SK-N-SH (cell line): Measurements from ENCODE around the gene RASL10B. TPM values are rescaled to one million over a fixed set of nuclear protein-coding genes. Genes with fewer than 3 reads are reported as not detected.

Experiments used
- CTCF ChIA-PET: fragments of 300-600, 350-600 bp; formaldehyde crosslinking; extraction: SDS; loops from one replicate; lab custom pipeline; 2021; lab: Yijun Ruan, JAX
- POLR2A ChIA-PET: fragments of 350-600 bp; sonication (Branson Sonifier 250); formaldehyde crosslinking; extraction: SDS; loops from one replicate; lab custom pipeline; 2020; ENCODE audit warnings: antibody characterized with exemption, inconsistent platforms; lab: Yijun Ruan, JAX
- DNase-seq: peaks from one replicate; pipeline ENCODE4 v3.0.0; 2012
- H2AFZ ChIP-seq: fragments of 200-600 bp; sonication (generic); 2 replicates; pipeline ENCODE4 v1.8.1; 2016; ENCODE audit warnings: antibody characterized with exemption, mild to moderate bottlenecking, low read depth
- H3F3A ChIP-seq: fragments of 200-600 bp; sonication (generic); replicated peaks from 2 replicates; pipeline ENCODE3; 2016; ENCODE audit warnings: antibody characterized with exemption, mild to moderate bottlenecking; ENCODE audit not compliant: insufficient read depth
- H3K27ac ChIP-seq, 2 experiments: fragments of 200-500 bp in 1 of 2; fragments of 200-600 bp in 1 of 2; sonication (Bioruptor generic) in 1 of 2; sonication (generic), shearing (Covaris generic) in 1 of 2; 2 replicates each; pipeline versions ENCODE4 v1.5.1 to v1.6.1; 2014 to 2016; ENCODE audit warnings: low read depth in 2 of 2, inconsistent platforms in 1 of 2, low read length in 1 of 2, mild to moderate bottlenecking in 1 of 2, mixed read lengths in 1 of 2
- H3K27me3 ChIP-seq: fragments of 200-600 bp; sonication (generic), shearing (Covaris generic); 2 replicates; pipeline ENCODE4 v1.6.1; 2016; ENCODE audit warnings: mixed run types; ENCODE audit not compliant: insufficient read depth
- H3K36me3 ChIP-seq, 2 experiments: fragments of 200-500 bp in 1 of 2; fragments of 200-600 bp in 1 of 2; sonication (Bioruptor generic) in 1 of 2; sonication (generic) in 1 of 2; replicated peaks in 1 of 2; 2 replicates each; pipeline versions ENCODE3 to v1.5.1; 2014 to 2016; ENCODE audit warnings: low read length in 1 of 2, mild to moderate bottlenecking in 1 of 2; ENCODE audit not compliant: insufficient read depth in 2 of 2, control insufficient read depth in 1 of 2
- H3K4me1 ChIP-seq, 2 experiments: fragments of 200-500 bp in 1 of 2; fragments of 200-600 bp in 1 of 2; sonication (Bioruptor generic) in 1 of 2; sonication (generic), shearing (Covaris generic) in 1 of 2; 2 replicates each; pipeline versions ENCODE4 v1.5.1 to v1.6.1; 2014 to 2016; ENCODE audit warnings: low read depth in 1 of 2, low read length in 1 of 2, mixed run types in 1 of 2; ENCODE audit not compliant: insufficient read depth in 2 of 2, control insufficient read depth in 1 of 2
- H3K4me2 ChIP-seq: fragments of 200-600 bp; sonication (generic), shearing (Covaris generic); 2 replicates; pipeline ENCODE4 v1.6.1; 2017; ENCODE audit warnings: mixed run types
- H3K4me3 ChIP-seq, 2 experiments: fragments of 200-500 bp in 1 of 2; fragments of 200-600 bp in 1 of 2; sonication (Bioruptor generic) in 1 of 2; sonication (generic), shearing (Covaris generic) in 1 of 2; 2 replicates each; pipeline versions ENCODE4 v1.5.1 to v1.8.1; 2014 to 2016; ENCODE audit warnings: low read depth in 2 of 2, inconsistent platforms in 1 of 2, low read length in 1 of 2, mild to moderate bottlenecking in 1 of 2, mixed read lengths in 1 of 2, moderate library complexity in 1 of 2
- H3K79me2 ChIP-seq: fragments of 200-600 bp; sonication (generic); 2 replicates; pipeline ENCODE4 v1.8.1; 2017; ENCODE audit warnings: mild to moderate bottlenecking; ENCODE audit not compliant: insufficient read depth
- H3K9ac ChIP-seq: fragments of 200-600 bp; sonication (generic); 2 replicates; pipeline ENCODE4 v1.6.1; 2017; ENCODE audit warnings: mixed run types
- H3K9me2 ChIP-seq: fragments of 200-600 bp; sonication (generic); 2 replicates; pipeline ENCODE4 v1.6.1; 2017; ENCODE audit warnings: mixed run types
- H3K9me3 ChIP-seq: fragments of 200-600 bp; sonication (generic); 2 replicates; pipeline ENCODE4 v1.6.1; 2017; ENCODE audit warnings: mixed run types, mild to moderate bottlenecking, moderate library complexity
- H4K20me1 ChIP-seq: fragments of 200-600 bp; sonication (generic); 2 replicates; pipeline ENCODE4 v1.6.1; 2017; ENCODE audit warnings: mild to moderate bottlenecking, mixed run types; ENCODE audit not compliant: insufficient read depth
- FOSL2 ChIP-seq: IDR thresholded peaks from 2 replicates; pipeline ENCODE4 v1.4.0; 2012; ENCODE audit warnings: low read depth, mild to moderate bottlenecking, moderate library complexity, borderline replicate concordance
- FOXM1 ChIP-seq: IDR thresholded peaks from 2 replicates; pipeline ENCODE4 v1.4.0; 2012; ENCODE audit warnings: low read depth, mild to moderate bottlenecking
- GABPA ChIP-seq: IDR thresholded peaks from 2 replicates; pipeline ENCODE4 v1.4.0; 2012; ENCODE audit warnings: low read depth, mild to moderate bottlenecking
- GATA2 ChIP-seq: sonication (generic); formaldehyde crosslinking; IDR thresholded peaks from 2 replicates; pipeline ENCODE4 v1.5.0; 2020; ENCODE audit warnings: mild to moderate bottlenecking, missing genetic modification reagents
- JUND ChIP-seq: IDR thresholded peaks from 2 replicates; pipeline ENCODE4 v1.4.0; 2012
- NRF1 ChIP-seq: IDR thresholded peaks from 2 replicates; pipeline ENCODE4 v1.6.1; 2012; ENCODE audit warnings: low read depth, mild to moderate bottlenecking, low read length
- RAD21 ChIP-seq: IDR thresholded peaks from 2 replicates; pipeline ENCODE4 v1.6.1; 2012; ENCODE audit warnings: mild to moderate bottlenecking, low read length
- RCOR1 ChIP-seq: fragments of 150-350 bp; IDR thresholded peaks from 2 replicates; pipeline ENCODE4 v1.6.1; 2017; ENCODE audit warnings: antibody characterized with exemption, low read length
- RFX5 ChIP-seq: IDR thresholded peaks from 2 replicates; pipeline ENCODE4 v1.6.1; 2012; ENCODE audit warnings: mild to moderate bottlenecking, improper control_type of control experiment, low read length
- SIN3A ChIP-seq: IDR thresholded peaks from 2 replicates; pipeline ENCODE4 v1.6.1; 2012; ENCODE audit warnings: low read depth, mild to moderate bottlenecking, low read length, moderate library complexity, borderline replicate concordance
- SMC3 ChIP-seq: IDR thresholded peaks from 2 replicates; pipeline ENCODE4 v1.6.1; 2012; ENCODE audit warnings: low read depth, low read length, improper control_type of control experiment
- TAF1 ChIP-seq: IDR thresholded peaks from 2 replicates; pipeline ENCODE4 v1.6.1; 2012; ENCODE audit warnings: low read depth, mild to moderate bottlenecking, low read length, moderate library complexity, borderline replicate concordance
- TCF12 ChIP-seq: IDR thresholded peaks from 2 replicates; pipeline ENCODE4 v1.4.0; 2012
- whole genome bisulfite sequencing: methylation state at CpG from one replicate; pipeline ENCODE4 v1.1.6; 2017; ENCODE audit warnings: low lambda C conversion rate; 5-methylcytosine and 5-hydroxymethylcytosine counted together
- polyA plus RNA-seq, 3 experiments: library from polyadenylated mRNA; depleted of rRNA; stranded (reverse); fragments of >200 nt; gene quantifications; 2 replicates each; pipeline ENCODE4 v1.2.3, GENCODE V29; 2012
- TF ChIP-seq, protein P1 (sequence below): fragments of 200-600 bp; sonication (generic); IDR thresholded peaks from 2 replicates; pipeline ENCODE4 v1.6.1; 2017; ENCODE audit warnings: antibody characterized with exemption, mild to moderate bottlenecking, moderate library complexity
- TF ChIP-seq, protein P2 (sequence below): IDR thresholded peaks from 2 replicates; pipeline ENCODE4; 2012
- TF ChIP-seq, protein P3 (sequence below): IDR thresholded peaks from 2 replicates; pipeline ENCODE4 v1.4.0; 2012; ENCODE audit warnings: low read depth
- TF ChIP-seq, protein P4 (sequence below): IDR thresholded peaks from 2 replicates; pipeline ENCODE4 v1.4.0; 2012; ENCODE audit warnings: low read depth, borderline replicate concordance
- TF ChIP-seq, protein P5 (sequence below): fragments of 150-350 bp; IDR thresholded peaks from 2 replicates; pipeline ENCODE4 v1.6.1; 2017; ENCODE audit warnings: antibody characterized with exemption, low read length, low read depth, borderline replicate concordance

The RASL10B gene
- polyA plus RNA-seq, 1 of the 3 experiments (the other 2 are of a cell fraction), result 4.2 TPM

DNA sequence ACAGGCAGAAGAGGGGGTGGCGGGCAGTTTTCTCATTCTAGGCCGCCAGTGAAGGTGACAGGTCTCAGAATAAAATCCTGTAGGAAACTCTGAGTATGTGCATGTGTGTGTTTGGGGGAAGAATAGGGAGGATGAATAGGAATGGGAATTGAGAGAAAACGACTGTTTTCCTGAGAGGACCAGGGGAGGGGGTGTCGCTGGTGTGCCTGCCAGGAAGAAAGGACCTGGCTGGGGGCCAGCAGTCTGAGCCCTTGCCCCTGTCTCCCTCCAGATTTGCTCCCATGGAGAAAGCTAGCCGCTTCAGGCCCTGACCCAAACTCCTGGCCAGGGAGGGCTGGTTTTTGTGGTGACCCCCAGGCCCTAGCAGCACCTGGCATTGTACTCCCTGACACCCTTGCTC lies 43.6 kb downstream of the RASL10B start (continued):
- TF ChIP-seq, protein P1, sequence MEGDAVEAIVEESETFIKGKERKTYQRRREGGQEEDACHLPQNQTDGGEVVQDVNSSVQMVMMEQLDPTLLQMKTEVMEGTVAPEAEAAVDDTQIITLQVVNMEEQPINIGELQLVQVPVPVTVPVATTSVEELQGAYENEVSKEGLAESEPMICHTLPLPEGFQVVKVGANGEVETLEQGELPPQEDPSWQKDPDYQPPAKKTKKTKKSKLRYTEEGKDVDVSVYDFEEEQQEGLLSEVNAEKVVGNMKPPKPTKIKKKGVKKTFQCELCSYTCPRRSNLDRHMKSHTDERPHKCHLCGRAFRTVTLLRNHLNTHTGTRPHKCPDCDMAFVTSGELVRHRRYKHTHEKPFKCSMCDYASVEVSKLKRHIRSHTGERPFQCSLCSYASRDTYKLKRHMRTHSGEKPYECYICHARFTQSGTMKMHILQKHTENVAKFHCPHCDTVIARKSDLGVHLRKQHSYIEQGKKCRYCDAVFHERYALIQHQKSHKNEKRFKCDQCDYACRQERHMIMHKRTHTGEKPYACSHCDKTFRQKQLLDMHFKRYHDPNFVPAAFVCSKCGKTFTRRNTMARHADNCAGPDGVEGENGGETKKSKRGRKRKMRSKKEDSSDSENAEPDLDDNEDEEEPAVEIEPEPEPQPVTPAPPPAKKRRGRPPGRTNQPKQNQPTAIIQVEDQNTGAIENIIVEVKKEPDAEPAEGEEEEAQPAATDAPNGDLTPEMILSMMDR, result no peak
- TF ChIP-seq GATA2, result no peak
- TF ChIP-seq, protein P2, sequence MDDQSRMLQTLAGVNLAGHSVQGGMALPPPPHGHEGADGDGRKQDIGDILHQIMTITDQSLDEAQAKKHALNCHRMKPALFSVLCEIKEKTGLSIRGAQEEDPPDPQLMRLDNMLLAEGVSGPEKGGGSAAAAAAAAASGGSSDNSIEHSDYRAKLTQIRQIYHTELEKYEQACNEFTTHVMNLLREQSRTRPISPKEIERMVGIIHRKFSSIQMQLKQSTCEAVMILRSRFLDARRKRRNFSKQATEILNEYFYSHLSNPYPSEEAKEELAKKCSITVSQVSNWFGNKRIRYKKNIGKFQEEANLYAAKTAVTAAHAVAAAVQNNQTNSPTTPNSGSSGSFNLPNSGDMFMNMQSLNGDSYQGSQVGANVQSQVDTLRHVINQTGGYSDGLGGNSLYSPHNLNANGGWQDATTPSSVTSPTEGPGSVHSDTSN, result no peak
- no peak for TF ChIP-seq SMC3
- no peak for TF ChIP-seq SIN3A
- TF ChIP-seq FOXM1, result no peak
- no peak for TF ChIP-seq JUND
- TF ChIP-seq RAD21, result no peak
- no peak for TF ChIP-seq TCF12
- no peak for TF ChIP-seq NRF1
- TF ChIP-seq, protein P3, sequence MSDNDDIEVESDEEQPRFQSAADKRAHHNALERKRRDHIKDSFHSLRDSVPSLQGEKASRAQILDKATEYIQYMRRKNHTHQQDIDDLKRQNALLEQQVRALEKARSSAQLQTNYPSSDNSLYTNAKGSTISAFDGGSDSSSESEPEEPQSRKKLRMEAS, result no peak
- TF ChIP-seq FOSL2, result no peak
- TF ChIP-seq, protein P4, sequence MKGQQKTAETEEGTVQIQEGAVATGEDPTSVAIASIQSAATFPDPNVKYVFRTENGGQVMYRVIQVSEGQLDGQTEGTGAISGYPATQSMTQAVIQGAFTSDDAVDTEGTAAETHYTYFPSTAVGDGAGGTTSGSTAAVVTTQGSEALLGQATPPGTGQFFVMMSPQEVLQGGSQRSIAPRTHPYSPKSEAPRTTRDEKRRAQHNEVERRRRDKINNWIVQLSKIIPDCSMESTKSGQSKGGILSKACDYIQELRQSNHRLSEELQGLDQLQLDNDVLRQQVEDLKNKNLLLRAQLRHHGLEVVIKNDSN, result no peak
- TF ChIP-seq, protein P5, sequence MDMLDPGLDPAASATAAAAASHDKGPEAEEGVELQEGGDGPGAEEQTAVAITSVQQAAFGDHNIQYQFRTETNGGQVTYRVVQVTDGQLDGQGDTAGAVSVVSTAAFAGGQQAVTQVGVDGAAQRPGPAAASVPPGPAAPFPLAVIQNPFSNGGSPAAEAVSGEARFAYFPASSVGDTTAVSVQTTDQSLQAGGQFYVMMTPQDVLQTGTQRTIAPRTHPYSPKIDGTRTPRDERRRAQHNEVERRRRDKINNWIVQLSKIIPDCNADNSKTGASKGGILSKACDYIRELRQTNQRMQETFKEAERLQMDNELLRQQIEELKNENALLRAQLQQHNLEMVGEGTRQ, result no peak

DNA sequence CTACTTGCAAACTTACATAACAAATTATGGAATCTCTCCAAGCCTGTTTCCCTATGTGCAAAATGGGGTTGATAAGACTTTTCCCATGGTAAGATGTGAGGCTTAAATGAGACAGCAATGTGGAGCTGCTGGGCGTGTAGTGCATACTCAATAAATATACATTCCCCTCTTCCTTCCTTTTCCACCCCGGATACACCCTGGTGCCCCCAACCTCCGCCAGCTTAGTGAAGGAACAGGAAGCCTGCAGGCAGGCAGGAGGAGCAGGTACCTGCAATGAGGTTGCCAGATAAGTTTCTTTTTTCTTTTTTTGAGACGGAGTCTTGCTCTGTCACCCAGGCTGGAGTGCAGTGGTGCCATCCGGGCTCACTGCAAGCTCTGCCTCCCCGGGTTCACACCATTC lies 44.1 kb downstream of the RASL10B start:
- TF ChIP-seq, protein P1, result no peak
- TF ChIP-seq NRF1 (no peak), RFX5 (no peak), TAF1 (no peak), RCOR1 (no peak), GABPA (no peak), TCF12 (no peak)
- TF ChIP-seq, protein P5, result no peak
- WGBS, result 80% methylated on average over 6 of the region's 6 CpGs

More for the DNA sequence above, 44.1 kb downstream of the RASL10B start:
- Histone ChIP-seq H3K4me2 (no peak overlapping the region), H3K9me3 (no peaks in the 10 kb centered on the region), H3K27ac (peak overlapping the region in 1 of 2 experiments; percentile 80; a peak in 2 of 4 replicates), H4K20me1 (no peaks in the 10 kb centered on the region), H3K9me2 (no peaks in the 10 kb centered on the region), H3K4me3 (no peak overlapping the region), H3K36me3 (no peaks in the 10 kb centered on the region), H3F3A (no peaks in the 10 kb centered on the region), H3K27me3 (peaks cover 1% of the 10 kb centered on the region; the same call in 1 of the 2 replicates), H3K4me1 (peaks cover 0 to 26% of the 10 kb centered on the region in 2 experiments; a peak in 1 of 4 replicates), H3K9ac (no peak overlapping the region), H2AFZ (no peak overlapping the region), H3K79me2 (no peaks in the 10 kb centered on the region)
- no peak for DNase-seq
- ChIA-PET CTCF (interaction anchor here (2.3 to 31.2 kb wide), 3 partner anchors 10 to 32 kb away, joined by 11 to 809 read pairs (median 203); partner anchors contain the start of gene TAF15), POLR2A (interaction anchor here (0.6 to 1.7 kb wide), 3 partner anchors 11 to 33 kb away, joined by 4 to 7 read pairs (median 7); partner anchors contain the start of gene TAF15)
